CD14-positive monocyte (primary cell): ENCODE data around the gene ABCC9. TPM values are rescaled to one million over a fixed set of nuclear protein-coding genes. Genes with fewer than 3 reads are reported as not detected.

Experiments used
- DNase-seq, 3 donors: peaks; one replicate each; pipeline ENCODE4 v3.0.0-alpha.2; 2011 to 2022
- H2AFZ ChIP-seq: 2 replicates; pipeline ENCODE4 v1.6.0; 2012; ENCODE audit warnings: mild to moderate bottlenecking, low read depth, low read length, inconsistent platforms; ENCODE audit not compliant: insufficient read depth, poor library complexity, severe bottlenecking
- H3K27ac ChIP-seq, 2 donors: 1 replicate in 1 of 2; 2 replicates in 1 of 2; pipeline ENCODE4 v1.5.1; 2012 to 2013; ENCODE audit warnings: low read length in 2 of 2, control low read depth in 1 of 2, inconsistent platforms in 1 of 2, low read depth in 1 of 2, mild to moderate bottlenecking in 1 of 2
- H3K27me3 ChIP-seq, 2 donors: one replicate each; pipeline versions ENCODE4 v1.6.0 to v1.6.1; 2011 to 2013; ENCODE audit warnings: low read length in 2 of 2; ENCODE audit not compliant: control insufficient read depth in 2 of 2, insufficient read depth in 2 of 2
- H3K36me3 ChIP-seq, 2 donors: replicated peaks in 1 of 2; 1 replicate in 1 of 2; 2 replicates in 1 of 2; pipeline versions ENCODE4 v1.5.1 to v1.6.1; 2012 to 2013; ENCODE audit warnings: low read length in 2 of 2, control low read depth in 1 of 2, inconsistent platforms in 1 of 2, mild to moderate bottlenecking in 1 of 2; ENCODE audit not compliant: insufficient read depth in 2 of 2, control insufficient read depth in 1 of 2
- H3K4me1 ChIP-seq, 2 donors: 1 replicate in 1 of 2; 2 replicates in 1 of 2; pipeline versions ENCODE4 v1.5.1 to v1.6.1; 2012 to 2013; ENCODE audit warnings: low read length in 2 of 2, control low read depth in 1 of 2, inconsistent platforms in 1 of 2, mild to moderate bottlenecking in 1 of 2, moderate library complexity in 1 of 2; ENCODE audit not compliant: insufficient read depth in 2 of 2, control insufficient read depth in 1 of 2
- H3K4me2 ChIP-seq: replicated peaks from 2 replicates; pipeline ENCODE3; 2012; ENCODE audit warnings: low read length, moderate library complexity, mild to moderate bottlenecking; ENCODE audit not compliant: poor library complexity, severe bottlenecking; ENCODE audit errors: extremely low read depth
- H3K4me3 ChIP-seq, 3 experiments: fragments of 200-600 bp in 1 of 3; sonication (generic) in 1 of 3; replicated peaks in 1 of 3; 1 replicate in 2 of 3; 2 replicates in 1 of 3; pipeline ENCODE4 v1.5.1; 2011 to 2013; ENCODE audit warnings: low read length in 3 of 3, mild to moderate bottlenecking in 3 of 3, control low read depth in 2 of 3, low read depth in 2 of 3, inconsistent platforms in 1 of 3, moderate library complexity in 1 of 3
- H3K79me2 ChIP-seq: 2 replicates; pipeline ENCODE4 v1.6.0; 2012; ENCODE audit warnings: mild to moderate bottlenecking, control low read depth, inconsistent platforms, low read length, moderate library complexity; ENCODE audit not compliant: insufficient read depth
- H3K9ac ChIP-seq: 2 replicates; pipeline ENCODE4 v1.6.0; 2017; ENCODE audit warnings: low read length, mild to moderate bottlenecking; ENCODE audit not compliant: insufficient read depth, poor library complexity, severe bottlenecking
- H3K9me3 ChIP-seq, 2 donors: replicated peaks in 1 of 2; 1 replicate in 1 of 2; 2 replicates in 1 of 2; pipeline versions ENCODE4 v1.5.1 to v1.6.1; 2012 to 2013; ENCODE audit warnings: low read length in 2 of 2, control low read depth in 1 of 2; ENCODE audit not compliant: control insufficient read depth in 1 of 2, insufficient read depth in 1 of 2
- H4K20me1 ChIP-seq: 2 replicates; pipeline ENCODE4 v1.6.0; 2012; ENCODE audit warnings: mild to moderate bottlenecking, low read length, control low read depth, moderate library complexity; ENCODE audit not compliant: insufficient read depth
- H3K27ac Mint-ChIP-seq, 7 donors: one replicate each; pipeline ENCODE4 v1.8.0; 2020; ENCODE audit warnings: mild to moderate bottlenecking in 7 of 7, mixed read lengths in 7 of 7, moderate library complexity in 6 of 7, inconsistent platforms in 2 of 7
- H3K27me3 Mint-ChIP-seq, 3 donors: one replicate each; pipeline ENCODE4 v1.8.0; 2021 to 2022; ENCODE audit warnings: low read depth in 3 of 3, mild to moderate bottlenecking in 3 of 3, mixed read lengths in 3 of 3, moderate library complexity in 3 of 3, inconsistent platforms in 1 of 3
- H3K36me3 Mint-ChIP-seq, 2 donors: one replicate each; pipeline ENCODE4 v1.8.0; 2020; ENCODE audit warnings: mixed read lengths in 2 of 2, inconsistent platforms in 1 of 2, mild to moderate bottlenecking in 1 of 2
- H3K4me1 Mint-ChIP-seq: one replicate; pipeline ENCODE4 v1.8.0; 2020; ENCODE audit warnings: mild to moderate bottlenecking, mixed read lengths
- H3K4me3 Mint-ChIP-seq, 2 donors: one replicate each; pipeline ENCODE4 v1.8.0; 2020; ENCODE audit warnings: mild to moderate bottlenecking in 2 of 2, mixed read lengths in 2 of 2, moderate library complexity in 1 of 2
- H3K9me3 Mint-ChIP-seq, 7 donors: one replicate each; pipeline ENCODE4 v1.8.0; 2020 to 2022; ENCODE audit warnings: mixed read lengths in 7 of 7, mild to moderate bottlenecking in 6 of 7, moderate library complexity in 6 of 7, inconsistent platforms in 2 of 7
- CTCF ChIP-seq: fragments of 200-600 bp; IDR thresholded peaks from one replicate; pipeline ENCODE4 v1.8.0; 2022; ENCODE audit warnings: antibody characterized with exemption, mild to moderate bottlenecking
- WGBS: methylation state at CpG from one replicate; pipeline ENCODE4 v1.1.5; 2013; ENCODE audit warnings: missing lambda C conversion rate; ENCODE audit not compliant: insufficient coverage; 5-methylcytosine and 5-hydroxymethylcytosine counted together
- intact Hi-C, 2 donors: fragments of 100-400 bp; cut with micrococcal nuclease; formaldehyde crosslinking; loops; one replicate each; pipeline versions ENCODE4 v1.15.0 to v1.15.1; 2023
- polyA plus RNA-seq, 3 donors: library from polyadenylated mRNA; depleted of rRNA in 1 of 3; unstranded in 2 of 3; stranded (reverse) in 1 of 3; fragments of 300-500 nt in 2 of 3; fragments of >200 nt in 1 of 3; fragmentation: Illumina TruSeq in 2 of 3; gene quantifications; 1 replicate in 2 of 3; 2 replicates in 1 of 3; pipeline ENCODE4 v1.2.3, GENCODE V29; 2012 to 2021

Gene ABCC9
- polyA plus RNA-seq, 3 donors, result not detected

GRCh38 chr12:21775133-21775820, 165.9 kb downstream of the ABCC9 start:
- Mint-ChIP-seq H3K27ac (no peak overlapping the region), H3K36me3 (no peaks in the 10 kb centered on the region), H3K9me3 (peaks cover 0 to 5% (median 2%) of the 10 kb centered on the region in 7 donors), H3K4me1 (peaks cover 2% of the 10 kb centered on the region), H3K27me3 (peaks cover 44 to 57% (median 49%) of the 10 kb centered on the region in 3 donors), H3K4me3 (peak overlapping the region in 1 of 2 donors; percentile 37)
- DNase-seq, result no peak
- no peak overlapping the region for H3K4me2 ChIP-seq
- H3K27ac ChIP-seq, result no peak overlapping the region
- no peak overlapping the region for H3K9ac ChIP-seq
- no peak overlapping the region for H2AFZ ChIP-seq
- intact Hi-C loops, result no loop called here
- TF ChIP-seq CTCF, result no peak
- H3K4me1 ChIP-seq, result no peaks in the 10 kb centered on the region
- no peaks in the 10 kb centered on the region for H3K9me3 ChIP-seq
- H3K27me3 ChIP-seq, result peaks cover 47 to 54% of the 10 kb centered on the region in 2 donors
- WGBS, result 0% methylated on average over 1 of the region's 14 CpGs
- no peaks in the 10 kb centered on the region for H3K36me3 ChIP-seq
- H4K20me1 ChIP-seq, result no peaks in the 10 kb centered on the region
- no peak overlapping the region for H3K4me3 ChIP-seq
- H3K79me2 ChIP-seq, result no peaks in the 10 kb centered on the region

DNA sequence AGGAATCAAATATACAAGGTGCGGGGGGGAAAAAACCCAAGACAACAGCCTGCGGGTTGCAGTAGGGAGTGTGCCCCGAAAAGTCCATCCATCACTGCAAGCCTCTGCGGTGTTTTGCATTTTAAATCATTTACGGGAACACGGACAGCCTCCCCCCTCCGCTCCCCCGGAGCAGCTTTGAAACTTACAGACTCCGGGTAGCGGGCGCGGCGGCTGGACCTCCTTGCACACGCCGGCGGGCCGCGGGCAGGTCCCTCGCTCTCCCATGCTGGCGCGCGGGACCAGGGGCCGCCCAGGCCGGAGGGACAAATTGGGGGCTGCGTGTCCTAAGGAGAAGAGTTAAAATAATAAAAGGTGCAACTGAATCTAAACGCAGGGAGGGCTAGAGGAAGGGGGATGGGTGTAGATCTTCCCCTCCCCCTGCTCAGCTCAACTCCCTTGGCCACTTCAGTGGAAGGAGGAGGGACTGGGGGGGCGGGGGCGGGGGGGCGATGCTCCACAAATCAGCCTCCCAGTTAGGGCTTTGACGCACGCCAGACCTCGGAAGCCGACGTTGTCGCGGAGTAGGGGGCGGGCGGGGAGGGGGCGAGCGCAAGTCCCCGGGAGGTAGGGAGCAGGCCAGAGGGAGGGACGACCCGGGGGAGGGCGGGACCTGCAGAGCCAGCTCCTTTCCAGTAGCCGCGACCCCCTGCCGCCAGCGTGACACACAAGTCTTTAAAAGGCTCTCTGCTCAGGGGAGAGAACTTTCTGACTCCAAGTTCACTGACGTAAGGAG, 166.7 kb downstream of the ABCC9 start, which contains the start of gene KCNJ8:
KCNJ8 (minus strand) TSS at position 349 of the 775 bp plus-strand sequence. CDS start 1,090 bp downstream, outside the sequence.
- no peaks in the 10 kb centered on the region for H3K79me2 ChIP-seq
- peaks cover 47 to 54% of the 10 kb centered on the region in 2 donors for H3K27me3 ChIP-seq
- H2AFZ ChIP-seq, result no peak within 1 kb of the TSS
- no peak within 1 kb of the TSS for H3K9ac ChIP-seq
- 0% methylated on average over 25 of the region's 49 CpGs for WGBS
- H3K9me3 ChIP-seq, result no peaks in the 10 kb centered on the region
- no peaks in the 10 kb centered on the region for H3K36me3 ChIP-seq
- intact Hi-C loops, result no loop called here
- H3K27ac ChIP-seq, result no peak within 1 kb of the TSS
- no peak for TF ChIP-seq CTCF
- peaks cover 2% of the 10 kb centered on the region for H3K4me1 Mint-ChIP-seq
- H3K4me3 Mint-ChIP-seq, result peak within 1 kb of the TSS in 1 of 2 donors; percentile 73
- H3K27me3 Mint-ChIP-seq, result peaks cover 46 to 57% (median 49%) of the 10 kb centered on the region in 3 donors
- H3K4me1 ChIP-seq, result no peaks in the 10 kb centered on the region
- H3K9me3 Mint-ChIP-seq, result peaks cover 0 to 5% (median 2%) of the 10 kb centered on the region in 7 donors
- H3K27ac Mint-ChIP-seq, result no peak within 1 kb of the TSS
- H3K36me3 Mint-ChIP-seq, result no peaks in the 10 kb centered on the region
- no peak within 1 kb of the TSS for H3K4me2 ChIP-seq
- no peaks in the 10 kb centered on the region for H4K20me1 ChIP-seq
- H3K4me3 ChIP-seq, result no peak within 1 kb of the TSS
- no peak for DNase-seq
